Gastroesophageal sphincter (tissue), 3 donors: ENCODE results near the gene WIPF1.
"Not testable (repeated sequence)": the region's sequence is repeated elsewhere in the genome, so short reads cannot be mapped to it uniquely, and the experiment has no call there.

Experiments
- EP300 ChIP-seq: sonication (generic); formaldehyde crosslinking; IDR thresholded peaks from one replicate; pipeline ENCODE4 v1.6.1; 2017; ENCODE audit warnings: antibody characterized with exemption, mild to moderate bottlenecking
- POLR2A ChIP-seq, 2 donors: fragments of 450-650 bp; IDR thresholded peaks; one replicate each; pipeline ENCODE4 v1.6.1; 2017; ENCODE audit warnings: antibody characterized with exemption in 2 of 2, mild to moderate bottlenecking in 2 of 2, moderate library complexity in 1 of 2
- TF ChIP-seq, protein P1 (sequence below), 4 experiments: fragments of 200-600 bp in 2 of 4; fragments of 450-650 bp in 2 of 4; sonication (generic) in 1 of 4; IDR thresholded peaks; one replicate each; pipeline ENCODE4 v1.5.1; 2017 to 2019; ENCODE audit warnings: antibody characterized with exemption in 4 of 4, mild to moderate bottlenecking in 2 of 4, moderate library complexity in 2 of 4

DNA sequence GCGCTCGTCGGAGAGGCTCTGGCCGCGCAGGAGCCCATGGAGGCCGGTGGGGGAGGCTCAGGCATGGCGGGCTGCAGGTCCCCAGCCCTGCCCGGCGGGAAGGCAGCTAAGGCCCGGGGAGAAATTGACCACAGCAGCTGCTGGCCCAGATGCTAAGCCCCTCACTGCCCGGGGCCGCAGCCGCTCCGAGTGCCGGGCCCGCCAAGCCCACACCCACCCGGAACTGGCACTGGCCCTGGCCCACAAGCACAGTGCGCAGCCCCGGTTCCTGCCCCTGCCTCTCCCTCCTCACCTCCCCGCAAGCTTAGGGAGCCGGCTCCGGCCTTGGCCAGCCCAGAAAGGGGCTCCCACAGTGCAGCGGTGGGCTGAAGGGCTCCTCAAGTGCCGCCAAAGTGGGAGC, 49.0 kb downstream of the WIPF1 start:
- not testable (repeated sequence) for TF ChIP-seq EP300; POLR2A (IDR thresholded peaks at IDR 0.05)
- TF ChIP-seq, protein P1, sequence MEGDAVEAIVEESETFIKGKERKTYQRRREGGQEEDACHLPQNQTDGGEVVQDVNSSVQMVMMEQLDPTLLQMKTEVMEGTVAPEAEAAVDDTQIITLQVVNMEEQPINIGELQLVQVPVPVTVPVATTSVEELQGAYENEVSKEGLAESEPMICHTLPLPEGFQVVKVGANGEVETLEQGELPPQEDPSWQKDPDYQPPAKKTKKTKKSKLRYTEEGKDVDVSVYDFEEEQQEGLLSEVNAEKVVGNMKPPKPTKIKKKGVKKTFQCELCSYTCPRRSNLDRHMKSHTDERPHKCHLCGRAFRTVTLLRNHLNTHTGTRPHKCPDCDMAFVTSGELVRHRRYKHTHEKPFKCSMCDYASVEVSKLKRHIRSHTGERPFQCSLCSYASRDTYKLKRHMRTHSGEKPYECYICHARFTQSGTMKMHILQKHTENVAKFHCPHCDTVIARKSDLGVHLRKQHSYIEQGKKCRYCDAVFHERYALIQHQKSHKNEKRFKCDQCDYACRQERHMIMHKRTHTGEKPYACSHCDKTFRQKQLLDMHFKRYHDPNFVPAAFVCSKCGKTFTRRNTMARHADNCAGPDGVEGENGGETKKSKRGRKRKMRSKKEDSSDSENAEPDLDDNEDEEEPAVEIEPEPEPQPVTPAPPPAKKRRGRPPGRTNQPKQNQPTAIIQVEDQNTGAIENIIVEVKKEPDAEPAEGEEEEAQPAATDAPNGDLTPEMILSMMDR (IDR thresholded peaks at IDR 0.05): not testable (repeated sequence)
